Left renal pelvis (tissue), 4 donors: ENCODE results near the gene MAP3K12. TPM values are rescaled to one million over a fixed set of nuclear protein-coding genes. Genes with fewer than 3 reads are reported as not detected.
"Not testable (repeated sequence)": the region's sequence is repeated elsewhere in the genome, so short reads cannot be mapped to it uniquely, and the experiment has no call there.

Experiments
- DNase-seq, 4 donors: peaks; one replicate each; pipeline ENCODE4 v3.0.0-alpha.2; 2013; ENCODE audit warnings: low read depth in 4 of 4, low spot score in 3 of 4
- polyA plus RNA-seq, 4 donors: library from polyadenylated mRNA; unstranded; fragments of 120-200 nt; gene quantifications; one replicate each; pipeline ENCODE4 v1.2.1, GENCODE V29; 2013; ENCODE audit not compliant: insufficient read length in 4 of 4

The MAP3K12 gene
- polyA plus RNA-seq, 4 donors: 21.6 to 36.9 (median 29.9) TPM

DNA sequence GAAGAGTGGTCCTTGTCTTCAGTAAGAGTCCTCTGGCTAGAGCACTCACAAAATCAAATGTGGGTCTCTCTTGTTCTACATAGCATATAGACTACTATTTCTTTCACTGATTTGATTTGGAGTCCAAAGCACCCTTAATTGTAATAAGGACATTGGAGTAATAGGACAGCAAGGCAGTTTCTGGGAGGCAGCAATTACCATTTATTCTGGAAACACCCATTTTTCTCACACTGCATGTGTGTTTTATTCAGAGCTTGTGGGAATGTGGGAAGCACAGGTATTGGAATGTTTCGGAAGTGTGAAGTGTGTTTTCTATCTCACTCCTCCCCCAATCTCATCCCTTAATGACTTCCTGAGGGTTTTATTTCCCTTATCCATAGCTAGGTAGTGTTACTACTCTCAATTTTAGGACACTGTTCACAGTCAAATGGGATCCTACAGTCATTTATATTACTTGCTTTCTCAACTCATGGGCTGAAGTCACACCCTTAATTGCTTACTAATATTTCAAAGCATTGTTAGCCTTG is 27.1 kb downstream of the MAP3K12 start:
- no peak for DNase-seq

DNA sequence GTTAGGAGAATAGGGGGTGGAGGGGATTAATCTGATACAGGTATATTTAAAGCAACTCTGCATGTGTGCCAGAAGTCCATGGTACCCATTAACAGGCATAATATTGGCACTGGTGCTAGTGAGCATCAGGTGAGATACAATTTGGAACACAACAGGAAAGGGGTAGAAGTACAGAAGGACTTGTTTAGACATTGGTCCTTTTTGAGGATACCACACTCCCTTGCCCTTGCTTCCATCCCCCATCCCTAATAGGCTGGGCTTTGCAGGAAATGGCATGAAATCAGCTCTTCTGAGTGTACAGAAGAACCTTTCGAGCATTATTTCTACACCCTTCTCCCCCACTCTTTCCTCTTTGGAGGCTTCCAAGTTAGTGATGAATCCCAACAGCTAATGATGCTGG is 31.0 kb downstream of the MAP3K12 start:
- DNase-seq: no peak

DNA sequence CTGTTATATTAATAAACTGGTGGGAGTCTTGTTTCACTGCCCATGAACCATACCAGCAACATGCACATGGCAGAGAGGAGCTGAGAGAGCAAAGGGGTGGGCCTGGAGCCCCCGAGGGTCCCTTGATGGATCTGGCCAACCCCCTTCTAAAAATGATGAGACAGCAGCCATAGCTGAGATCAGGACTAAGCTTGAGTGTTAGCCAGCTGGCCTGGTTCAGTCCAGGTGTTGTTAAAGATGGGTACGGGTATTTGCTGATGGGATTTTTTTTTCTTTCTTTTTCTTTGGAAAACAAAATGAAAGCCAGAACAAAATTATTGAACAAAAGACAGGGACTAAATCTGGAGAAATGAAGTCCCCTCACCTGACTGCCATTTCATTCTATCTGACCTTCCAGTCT is 31.4 kb downstream of the MAP3K12 start:
- DNase-seq: no peak

DNA sequence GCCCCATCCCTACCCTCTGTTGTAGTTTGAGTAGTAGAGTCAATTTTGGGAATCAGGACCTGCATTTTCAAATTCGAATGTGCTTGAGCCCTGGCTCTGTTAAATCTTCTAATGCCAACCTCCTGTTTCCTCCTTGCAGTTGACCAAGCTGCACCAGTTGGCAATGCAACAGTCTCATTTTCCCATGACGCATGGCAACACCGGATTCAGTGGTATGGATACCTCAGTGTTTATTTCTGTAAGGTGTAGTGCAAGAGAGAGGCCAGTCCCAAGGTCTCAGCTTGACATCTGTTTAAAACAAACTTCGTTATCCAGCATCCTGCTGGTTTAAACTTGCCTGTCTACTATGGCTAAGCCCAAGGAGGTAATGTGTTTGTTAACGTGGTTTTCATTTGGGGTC is 32.2 kb downstream of the MAP3K12 start:
- no peak for DNase-seq

DNA sequence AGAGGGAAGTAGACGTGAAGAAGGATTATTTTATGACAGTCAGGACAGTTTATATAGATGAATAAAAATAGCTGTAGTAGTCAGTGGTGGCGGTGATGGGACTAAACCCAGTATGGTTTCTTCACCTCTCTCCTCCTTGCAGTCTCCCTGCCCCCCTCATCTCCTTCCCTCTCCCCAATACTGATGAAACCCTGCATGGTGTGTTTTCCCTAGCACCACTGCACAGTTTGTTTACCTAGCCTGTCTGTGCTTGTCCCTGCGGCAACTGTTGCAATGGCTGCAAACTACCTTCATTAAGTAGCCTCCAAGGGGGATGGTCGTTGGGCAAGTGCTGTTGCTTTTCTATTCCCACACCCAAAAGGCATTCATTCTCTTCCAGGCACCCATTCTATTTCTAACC is 32.6 kb downstream of the MAP3K12 start:
- no peak for DNase-seq

DNA sequence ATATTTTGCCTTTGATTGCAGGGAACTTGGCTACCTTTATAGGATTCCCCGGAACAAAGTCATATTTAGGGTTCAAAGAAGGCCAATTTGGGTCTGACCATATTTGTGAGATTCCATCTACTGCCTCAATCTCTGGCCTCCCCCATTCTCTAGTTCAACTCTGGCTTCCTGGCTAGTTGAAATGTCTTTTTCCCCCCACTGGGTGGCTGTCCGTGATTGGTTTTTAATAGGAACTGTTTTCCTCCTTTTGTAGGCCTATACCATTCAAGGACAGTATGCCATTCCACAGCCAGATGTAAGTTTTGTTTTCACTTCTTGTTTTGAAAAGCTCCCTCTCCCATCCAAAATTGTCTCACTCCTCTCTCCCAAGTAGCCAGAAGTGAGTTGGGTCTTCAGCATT is 33.6 kb downstream of the MAP3K12 start:
- no peak for DNase-seq

DNA sequence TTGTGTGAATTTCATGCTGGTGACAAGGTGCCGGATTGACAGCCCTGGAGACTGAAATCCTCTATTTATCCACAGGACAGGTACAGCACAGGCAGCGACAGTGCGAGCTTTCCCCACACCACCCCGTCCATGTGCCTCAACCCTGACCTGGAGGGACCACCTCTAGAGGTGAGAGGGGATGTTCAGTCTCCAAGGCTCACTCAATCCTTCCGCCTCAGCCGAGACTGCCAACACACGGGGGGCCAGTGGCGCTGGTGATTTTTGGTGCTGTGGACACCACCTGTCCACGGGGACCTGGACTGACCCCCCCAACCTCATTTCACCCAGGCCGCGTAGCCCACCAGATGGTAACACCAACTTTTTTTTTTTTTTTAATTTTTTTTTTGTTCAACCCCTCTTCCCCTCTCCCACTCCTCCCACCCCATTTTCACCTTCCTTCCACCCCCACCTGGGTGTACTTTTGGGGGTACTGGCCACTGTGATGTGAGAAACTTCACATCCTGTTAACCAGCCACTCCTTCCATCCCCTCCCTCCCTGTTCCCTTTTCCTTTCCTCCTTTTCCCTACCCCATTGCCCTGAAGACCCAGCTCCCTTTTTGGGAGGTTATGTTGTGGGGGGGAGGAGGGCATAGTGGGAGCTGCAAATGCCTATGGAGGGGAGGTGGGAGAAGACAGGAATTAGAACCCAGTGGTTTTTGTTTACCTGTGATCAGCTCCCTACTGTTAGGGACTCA is 34.4 kb downstream of the MAP3K12 start:
- no peak for DNase-seq

DNA sequence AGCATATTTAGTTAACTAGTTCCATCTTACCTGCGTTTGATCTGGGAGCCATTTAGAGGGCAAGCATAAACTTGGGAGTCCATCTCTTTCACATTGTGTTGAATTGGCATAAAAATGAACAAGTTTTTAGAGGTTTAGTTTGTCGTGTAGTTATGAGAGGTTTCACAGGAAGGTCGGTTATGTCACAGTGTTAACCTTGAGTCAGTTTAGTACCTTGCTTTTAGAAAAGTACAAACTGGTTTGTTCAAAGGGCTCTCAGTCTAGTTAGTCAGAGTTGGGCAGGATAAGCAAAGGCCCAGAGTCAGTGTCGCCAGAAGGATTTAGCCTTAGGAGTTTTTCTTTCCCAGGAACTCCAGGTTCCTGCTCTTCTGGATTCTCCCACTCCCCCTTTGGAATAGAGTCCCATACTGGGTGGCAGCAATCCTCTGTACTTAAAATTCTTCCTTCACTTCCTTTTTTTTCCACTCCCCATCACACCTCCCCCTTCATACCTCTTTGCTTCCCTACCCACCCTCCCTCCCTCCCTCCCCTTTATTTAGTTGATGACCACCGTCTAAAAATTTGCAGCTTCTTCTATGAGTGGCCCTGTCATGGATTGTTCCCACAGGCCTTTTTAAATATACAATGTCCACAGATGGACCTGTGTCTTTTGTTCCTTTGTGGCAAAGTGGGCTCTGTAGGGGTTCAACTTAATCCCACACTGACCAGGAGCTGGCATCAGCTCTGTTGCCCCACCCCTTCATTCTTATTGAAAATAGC is 35.3 kb downstream of the MAP3K12 start:
- no peak for DNase-seq

DNA sequence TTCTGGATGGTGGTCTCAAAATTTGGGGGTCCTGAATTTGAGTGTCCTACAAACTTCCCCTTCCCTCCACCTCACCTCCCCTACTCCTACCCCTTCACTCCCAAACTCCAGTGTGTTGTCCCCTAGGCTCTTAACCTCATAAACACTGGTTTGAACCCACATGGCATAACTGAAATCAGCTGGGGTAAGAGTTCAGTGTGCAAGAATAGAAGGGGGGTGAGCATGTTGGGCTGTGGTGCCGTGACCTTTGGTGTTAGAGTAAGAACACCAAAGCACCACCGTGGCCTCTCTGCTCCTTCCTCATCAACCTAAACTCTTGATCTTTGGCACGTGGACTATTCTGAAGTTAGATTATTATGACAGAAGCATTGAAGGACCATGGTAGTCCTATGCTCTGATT is 36.3 kb downstream of the MAP3K12 start:
- DNase-seq: no peak

DNA sequence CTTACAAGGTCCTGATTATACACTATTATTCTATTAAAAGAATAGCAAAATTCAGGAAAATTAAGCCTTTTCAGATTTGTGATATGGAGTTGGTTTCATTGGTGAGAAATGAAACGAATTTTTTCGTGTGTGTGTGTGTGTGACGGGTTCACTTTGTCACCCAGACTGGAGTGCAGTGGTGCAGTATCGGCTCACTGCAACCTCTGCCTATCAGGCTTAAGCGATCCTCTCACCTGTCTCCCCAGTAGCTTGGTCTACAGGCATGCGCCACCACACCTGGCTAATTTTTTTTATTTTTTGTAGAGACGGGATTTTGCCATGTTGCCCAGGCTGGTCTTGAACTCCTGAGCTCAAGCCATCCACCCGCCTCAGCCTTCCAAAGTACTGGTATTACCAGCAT is 37.7 kb downstream of the MAP3K12 start:
- DNase-seq: no peak

DNA sequence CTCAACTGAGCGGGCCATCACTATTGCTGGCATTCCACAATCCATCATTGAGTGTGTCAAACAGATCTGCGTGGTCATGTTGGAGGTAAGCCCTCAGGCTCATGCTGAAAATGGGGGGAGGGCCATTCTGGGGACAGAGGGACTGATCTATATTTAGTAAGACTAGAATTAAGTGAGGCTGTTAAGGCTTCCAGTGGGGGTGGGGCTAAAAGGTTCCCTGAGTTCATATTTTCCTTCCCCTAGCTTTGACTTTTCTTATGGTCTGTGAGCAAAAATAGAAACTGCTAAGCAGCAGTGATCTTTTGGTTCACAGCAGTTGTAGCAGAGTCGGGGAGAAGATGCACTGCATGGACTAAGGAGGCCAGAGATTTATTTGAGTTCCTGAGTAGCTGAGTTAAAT is 38.2 kb downstream of the MAP3K12 start:
- no peak for DNase-seq

DNA sequence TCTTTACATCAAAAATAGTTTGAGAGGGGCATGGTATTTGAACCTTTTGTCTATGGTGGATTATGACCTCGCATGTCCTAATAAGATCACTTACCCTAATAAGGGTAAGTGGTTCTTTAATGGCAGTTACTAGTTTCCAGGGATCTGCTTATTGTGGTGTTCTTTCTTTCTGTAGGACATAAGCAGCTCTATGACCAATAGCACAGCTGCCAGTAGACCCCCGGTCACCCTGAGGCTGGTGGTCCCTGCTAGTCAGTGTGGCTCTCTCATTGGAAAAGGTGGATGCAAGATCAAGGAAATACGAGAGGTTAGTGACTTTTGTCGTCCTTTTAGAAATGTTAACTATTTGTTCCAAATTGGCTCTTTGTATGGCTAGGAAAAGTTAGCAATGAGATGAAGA is 40.2 kb downstream of the MAP3K12 start:
- no peak for DNase-seq

DNA sequence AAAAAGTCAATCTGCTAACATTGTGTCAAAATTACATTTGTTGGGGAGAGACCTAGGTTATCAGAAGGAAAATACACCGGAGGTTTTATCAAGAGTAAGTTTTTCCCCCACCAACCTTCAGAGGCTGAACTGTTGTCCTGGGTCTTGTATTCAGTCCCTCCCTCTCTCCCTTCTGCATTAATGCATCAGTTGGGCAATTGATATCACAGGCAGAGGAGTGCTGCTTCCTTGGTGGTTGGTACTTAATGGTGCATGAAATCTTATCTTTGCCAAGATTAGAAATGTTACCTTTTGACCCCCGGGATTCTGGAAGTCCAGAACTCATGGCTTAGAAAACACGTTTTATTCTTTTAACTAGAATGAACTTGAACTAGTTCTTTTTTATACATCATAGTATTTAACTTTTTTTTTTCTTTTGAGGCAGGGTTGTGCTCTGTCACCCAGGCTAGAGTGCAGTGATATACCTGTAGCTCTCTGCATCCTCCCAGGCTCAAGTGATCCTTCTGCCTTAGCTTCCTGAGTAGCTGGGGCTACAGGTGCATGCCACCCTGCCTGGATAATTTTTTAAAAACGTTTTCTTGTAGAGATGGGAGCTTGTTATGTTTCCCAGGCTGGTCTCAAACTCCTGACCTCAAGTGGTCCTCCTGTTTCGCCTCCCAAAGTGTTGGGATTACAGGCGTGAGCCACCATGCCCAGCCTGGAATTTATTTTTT is 42.4 kb downstream of the MAP3K12 start:
- no peak for DNase-seq

DNA sequence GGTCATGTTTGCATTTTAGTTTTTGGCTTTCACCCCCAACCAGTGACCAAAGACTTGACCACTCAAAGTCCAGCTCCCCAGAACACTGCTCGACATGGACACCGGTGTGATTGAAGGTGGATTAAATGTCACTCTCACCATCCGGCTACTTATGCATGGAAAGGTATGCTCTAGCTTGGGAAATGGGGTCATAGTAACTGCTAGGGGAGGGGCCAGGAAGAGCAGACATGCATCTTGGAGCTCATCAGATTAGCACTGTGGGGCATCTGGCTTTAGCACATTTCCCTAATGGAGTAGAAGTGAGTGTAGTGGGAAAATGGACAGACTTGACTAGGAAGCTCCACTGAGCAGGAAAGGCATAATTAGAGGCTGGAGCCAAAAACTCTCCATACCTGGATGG is 44.6 kb downstream of the MAP3K12 start:
- no peak for DNase-seq

DNA sequence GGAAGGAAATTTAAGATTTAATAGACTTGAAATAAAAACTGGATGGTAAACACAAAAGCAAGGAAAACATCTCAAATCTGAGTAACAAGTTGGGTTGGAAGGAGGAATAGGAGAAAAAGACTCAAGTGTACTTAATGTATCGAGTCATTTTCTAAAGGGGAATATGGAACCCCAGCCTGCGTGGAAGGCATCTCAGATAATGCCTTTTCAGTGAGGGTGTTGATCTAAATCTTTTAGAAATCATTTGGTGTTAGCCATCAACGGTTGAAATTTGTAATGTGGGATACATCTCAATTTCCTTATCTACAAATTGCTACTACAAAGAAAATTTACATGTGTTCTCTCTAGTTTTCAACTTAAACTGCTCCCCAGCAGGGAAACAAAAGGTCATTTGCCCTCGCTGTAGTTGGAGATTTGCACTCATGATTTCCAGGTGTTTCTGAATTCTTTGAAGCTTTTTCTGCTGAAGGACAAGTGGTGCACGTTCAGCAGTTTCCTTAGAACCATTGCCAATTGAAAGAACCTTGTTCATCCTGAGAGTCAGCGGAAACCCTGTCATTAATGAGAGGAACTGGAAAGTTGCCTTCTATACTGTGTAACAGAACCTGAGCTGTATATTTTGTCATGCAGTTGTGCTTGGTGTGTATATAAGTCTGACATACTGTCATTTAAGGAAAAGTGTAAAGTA is 45.2 kb downstream of the MAP3K12 start:
- DNase-seq: no peak

DNA sequence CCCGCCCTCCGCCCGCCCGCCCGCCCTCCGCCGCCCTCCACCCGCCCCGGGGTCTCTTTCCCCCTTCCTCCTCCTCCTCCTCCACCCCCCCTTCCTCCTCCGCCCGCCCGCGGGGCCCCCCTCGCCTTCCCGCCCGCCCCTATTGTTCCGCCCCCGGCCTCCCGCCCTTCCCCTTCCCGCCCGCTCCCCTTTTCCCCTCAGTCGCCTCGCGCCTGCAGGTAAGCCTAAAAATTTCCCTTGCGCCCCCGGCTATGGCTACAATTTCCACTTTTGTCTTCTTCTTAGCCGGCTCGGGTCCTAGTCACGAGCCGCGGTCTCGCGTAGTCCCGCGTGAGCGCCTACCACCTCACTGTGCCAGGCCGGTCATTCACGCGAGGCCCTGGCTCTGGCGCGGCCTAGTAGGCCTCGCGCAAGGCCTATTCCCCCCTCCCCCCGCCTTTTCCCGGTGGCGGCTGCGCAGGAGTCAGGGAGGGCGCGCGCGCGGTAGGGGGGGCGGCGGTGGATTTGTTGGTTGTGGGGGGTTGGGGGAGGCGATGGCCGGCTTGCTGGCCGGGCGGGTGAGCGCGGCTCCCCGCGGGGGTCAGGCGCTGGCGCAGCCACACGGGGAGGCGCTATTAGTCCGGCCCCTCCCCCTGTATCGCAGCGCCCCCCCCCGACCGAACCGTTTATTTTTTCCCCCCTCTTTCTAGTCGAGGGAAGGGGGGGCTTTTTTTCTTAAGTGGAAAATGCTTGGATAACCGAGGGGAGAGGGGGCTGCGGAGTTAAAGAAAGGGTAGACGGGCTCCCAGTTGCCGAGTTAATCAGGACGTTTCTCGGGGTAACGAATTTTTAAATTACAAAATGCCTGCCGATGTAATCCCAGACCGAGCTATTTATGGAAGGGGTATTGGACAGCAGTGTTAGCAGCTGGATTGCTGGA is 46.8 kb downstream of the MAP3K12 start:
- peak in 3 of 4 donors; percentile 70 to 73 (median 72) for DNase-seq

DNA sequence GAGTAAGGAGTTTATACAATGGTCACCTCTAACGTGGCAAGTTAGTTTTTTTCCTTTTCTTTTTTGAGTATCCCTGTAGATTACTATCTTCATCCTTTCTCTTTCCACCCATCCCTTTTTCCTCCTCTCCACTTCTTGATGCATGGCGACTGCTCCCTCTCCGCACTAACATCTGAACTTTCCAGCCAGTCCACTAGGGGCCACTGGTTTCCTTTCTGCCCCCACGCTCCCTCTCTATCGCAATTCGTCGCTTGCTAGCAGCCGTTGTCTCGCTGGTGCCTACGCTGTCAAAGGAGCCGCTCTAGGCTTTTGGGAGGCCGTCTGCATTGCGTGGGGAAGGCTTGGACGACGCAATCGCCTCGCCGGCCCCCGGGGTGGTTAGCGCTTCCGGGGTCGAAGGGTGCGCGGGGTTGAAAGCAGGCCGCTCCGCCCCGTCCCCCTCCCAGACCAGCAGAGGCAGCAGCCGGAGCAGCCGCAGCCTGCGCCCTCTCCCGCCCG is 47.5 kb downstream of the MAP3K12 start, which contains the start of gene PCBP2:
Gene PCBP2, plus strand, starts transcription at position 442 of the 498 bp plus-strand sequence. CDS start 2,699 bp downstream, outside the sequence.
- peak; percentile 95 to 99 (median 97) for DNase-seq

DNA sequence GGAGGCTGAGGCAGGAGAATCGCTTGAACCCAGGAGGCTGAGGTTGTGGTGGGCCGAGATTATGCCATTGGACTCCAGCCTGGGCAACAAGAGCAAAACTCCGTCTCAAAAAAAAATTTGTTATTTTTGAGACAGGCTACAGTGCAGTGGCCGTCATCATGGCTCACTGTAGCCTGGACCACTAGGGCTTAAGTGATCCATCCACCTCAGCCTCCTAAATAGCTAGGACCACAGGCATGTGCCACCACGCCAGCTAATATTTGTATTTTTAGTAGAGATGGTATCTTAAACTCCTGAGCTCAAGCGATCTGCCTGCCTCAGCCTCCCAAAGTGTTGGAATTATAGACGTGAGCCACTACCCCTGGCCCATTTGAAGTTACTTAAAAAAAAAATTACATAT is 48.3 kb downstream of the MAP3K12 start:
- no peak for DNase-seq

DNA sequence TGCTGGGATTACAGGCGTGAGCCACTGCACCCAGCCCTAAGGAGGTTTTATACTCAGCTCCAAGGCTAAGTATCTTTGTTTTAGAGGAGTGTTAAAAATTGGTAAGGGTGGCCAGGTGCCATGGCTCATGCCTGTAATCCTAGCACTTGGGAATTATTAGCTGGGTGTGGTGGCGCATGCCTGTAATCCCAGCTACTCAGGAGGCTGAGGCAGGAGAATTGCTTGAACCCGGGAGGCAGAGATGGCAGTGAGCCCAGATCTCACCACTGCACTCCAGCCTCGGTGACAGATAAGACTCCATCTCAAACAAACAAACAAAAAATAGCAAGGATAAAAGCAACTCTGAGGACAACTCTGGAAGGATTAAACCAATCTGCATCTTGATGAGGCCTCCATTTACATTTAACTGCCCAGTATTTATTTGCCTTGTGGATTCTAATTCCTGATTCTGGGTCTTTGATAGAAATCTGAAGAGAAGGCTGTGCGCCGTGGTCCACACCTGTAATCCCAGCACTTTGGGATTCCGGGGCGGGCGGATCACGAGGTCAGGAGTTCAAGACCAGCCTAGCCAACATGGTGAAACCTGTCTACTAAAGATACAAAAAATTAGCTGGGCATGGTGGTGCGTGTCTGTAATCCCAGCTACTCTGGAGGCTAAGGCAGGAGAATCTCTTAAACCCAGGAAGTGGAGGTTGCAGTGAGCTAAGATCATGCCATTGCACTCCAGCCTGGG is 54.5 kb downstream of the MAP3K12 start:
- not testable (repeated sequence) for DNase-seq
